Measurements from ENCODE around the gene RPS3A. TPM values are rescaled to one million over a fixed set of nuclear protein-coding genes. Genes with fewer than 3 reads are reported as not detected.

RPS3A gene
- total and polyA plus RNA-seq, 4 donors = 337 to 1,043 (median 588) TPM

DNA sequence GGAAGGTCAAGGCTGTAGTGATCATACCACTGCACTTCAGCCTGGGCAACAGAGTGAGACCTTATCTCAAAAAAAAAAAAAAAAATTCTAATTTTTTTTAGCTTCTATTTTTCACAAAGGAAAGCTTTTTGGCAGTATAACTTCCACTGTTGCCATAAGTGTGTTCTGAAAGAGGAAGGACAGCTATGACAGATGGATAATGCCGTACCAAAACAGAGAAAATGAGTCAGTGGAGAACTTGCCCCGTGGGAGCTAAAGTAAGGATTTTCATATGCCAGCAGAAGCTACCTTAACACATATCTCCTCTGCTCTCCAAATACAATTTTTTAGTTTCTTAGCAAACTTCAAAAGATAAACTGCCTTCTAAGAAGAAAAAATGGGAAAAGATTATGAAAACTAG is 43.7 kb downstream of the RPS3A start:
- Histone ChIP-seq H3K27ac (ENCODE audit: low read depth in 1 of 2, low read length in 2 of 2) (no peak overlapping the region), H3K4me3 (ENCODE audit: low read depth in 1 of 3, low read length in 3 of 3) (no peak overlapping the region), H3K9me3 (ENCODE audit: control insufficient read depth in 4 of 4, low read length in 3 of 4) (no peaks in the 10 kb centered on the region), H3K4me1 (ENCODE audit: control insufficient read depth in 4 of 4, insufficient read depth in 4 of 4, low read length in 3 of 4) (peaks cover 0 to 4% (median 0%) of the 10 kb centered on the region in 4 donors), H3K36me3 (ENCODE audit: control insufficient read depth in 4 of 4, insufficient read depth in 3 of 4, low read depth in 1 of 4, low read length in 3 of 4) (peaks cover 2 to 29% (median 22%) of the 10 kb centered on the region in 4 donors), H3K27me3 (ENCODE audit: control insufficient read depth in 4 of 4, insufficient read depth in 4 of 4, low read length in 3 of 4) (no peaks in the 10 kb centered on the region), H3K9ac (ENCODE audit: low read depth in 1 of 2, low read length in 2 of 2) (no peak overlapping the region)
- DNase-seq (ENCODE audit: low spot score) = no peak
- 87% methylated on average over 2 of the region's 2 CpGs for WGBS
- TF ChIP-seq RXRA (IDR thresholded peaks at IDR 0.05) (no peak), JUND (IDR thresholded peaks at IDR 0.05) (no peak), YY1 (IDR thresholded peaks at IDR 0.05) (no peak), EGR1 (IDR thresholded peaks at IDR 0.05; ENCODE audit: low read depth in 2 of 2) (no peak), FOXA1 (IDR thresholded peaks at IDR 0.05) (no peak), FOXA2 (IDR thresholded peaks at IDR 0.05) (no peak), RAD21 (IDR thresholded peaks at IDR 0.05) (no peak), NR2F2 (IDR thresholded peaks at IDR 0.05) (no peak), HNF4G (IDR thresholded peaks at IDR 0.05) (no peak)
- TF ChIP-seq, protein P1, sequence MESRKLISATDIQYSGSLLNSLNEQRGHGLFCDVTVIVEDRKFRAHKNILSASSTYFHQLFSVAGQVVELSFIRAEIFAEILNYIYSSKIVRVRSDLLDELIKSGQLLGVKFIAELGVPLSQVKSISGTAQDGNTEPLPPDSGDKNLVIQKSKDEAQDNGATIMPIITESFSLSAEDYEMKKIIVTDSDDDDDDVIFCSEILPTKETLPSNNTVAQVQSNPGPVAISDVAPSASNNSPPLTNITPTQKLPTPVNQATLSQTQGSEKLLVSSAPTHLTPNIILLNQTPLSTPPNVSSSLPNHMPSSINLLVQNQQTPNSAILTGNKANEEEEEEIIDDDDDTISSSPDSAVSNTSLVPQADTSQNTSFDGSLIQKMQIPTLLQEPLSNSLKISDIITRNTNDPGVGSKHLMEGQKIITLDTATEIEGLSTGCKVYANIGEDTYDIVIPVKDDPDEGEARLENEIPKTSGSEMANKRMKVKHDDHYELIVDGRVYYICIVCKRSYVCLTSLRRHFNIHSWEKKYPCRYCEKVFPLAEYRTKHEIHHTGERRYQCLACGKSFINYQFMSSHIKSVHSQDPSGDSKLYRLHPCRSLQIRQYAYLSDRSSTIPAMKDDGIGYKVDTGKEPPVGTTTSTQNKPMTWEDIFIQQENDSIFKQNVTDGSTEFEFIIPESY (IDR thresholded peaks at IDR 0.05) = no peak
- TF ChIP-seq, protein P2, sequence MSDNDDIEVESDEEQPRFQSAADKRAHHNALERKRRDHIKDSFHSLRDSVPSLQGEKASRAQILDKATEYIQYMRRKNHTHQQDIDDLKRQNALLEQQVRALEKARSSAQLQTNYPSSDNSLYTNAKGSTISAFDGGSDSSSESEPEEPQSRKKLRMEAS (IDR thresholded peaks at IDR 0.05) = no peak

DNA sequence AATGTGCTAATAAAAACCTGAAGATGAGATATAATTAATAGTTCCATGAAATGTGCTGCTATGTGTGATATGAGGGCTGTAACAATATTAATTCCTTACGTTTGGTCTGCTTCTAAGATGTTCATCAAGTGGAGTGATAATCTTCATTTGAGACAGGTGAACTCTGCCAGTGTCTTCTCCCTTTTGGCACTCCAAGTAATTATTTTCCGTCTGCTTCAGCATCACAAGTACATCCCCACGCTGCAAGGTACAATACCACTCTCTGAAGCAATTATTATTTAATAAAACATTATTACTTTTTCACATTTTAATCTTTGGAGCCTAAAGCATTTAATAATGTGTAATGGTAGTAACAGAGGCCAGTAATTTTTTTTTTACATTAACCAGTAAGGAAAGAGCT is 44.4 kb downstream of the RPS3A start:
- H3K4me1 ChIP-seq (ENCODE audit: control insufficient read depth in 4 of 4, insufficient read depth in 4 of 4, low read length in 3 of 4) = peaks cover 0 to 4% (median 0%) of the 10 kb centered on the region in 4 donors
- H3K4me3 ChIP-seq (ENCODE audit: low read depth in 1 of 3, low read length in 3 of 3) = no peak overlapping the region
- no peak overlapping the region for H3K27ac ChIP-seq (ENCODE audit: low read depth in 1 of 2, low read length in 2 of 2)
- no peak for DNase-seq (ENCODE audit: low spot score)
- H3K36me3 ChIP-seq (ENCODE audit: control insufficient read depth in 4 of 4, insufficient read depth in 3 of 4, low read depth in 1 of 4, low read length in 3 of 4) = peaks cover 2 to 30% (median 23%) of the 10 kb centered on the region in 4 donors
- TF ChIP-seq NR2F2 (IDR thresholded peaks at IDR 0.05) = no peak
- TF ChIP-seq YY1 (IDR thresholded peaks at IDR 0.05) = no peak
- TF ChIP-seq, protein P3, sequence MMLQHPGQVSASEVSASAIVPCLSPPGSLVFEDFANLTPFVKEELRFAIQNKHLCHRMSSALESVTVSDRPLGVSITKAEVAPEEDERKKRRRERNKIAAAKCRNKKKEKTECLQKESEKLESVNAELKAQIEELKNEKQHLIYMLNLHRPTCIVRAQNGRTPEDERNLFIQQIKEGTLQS (IDR thresholded peaks at IDR 0.05) = no peak
- no peak for TF ChIP-seq TAF1 (conservative IDR thresholded peaks at IDR 0.05)
- TF ChIP-seq JUND (IDR thresholded peaks at IDR 0.05) = no peak
- TF ChIP-seq, protein P1 (IDR thresholded peaks at IDR 0.05) = no peak
- no peak for TF ChIP-seq GABPA (IDR thresholded peaks at IDR 0.05 in 1 of 2, conservative IDR thresholded peaks at IDR 0.05 in 1 of 2)
- TF ChIP-seq, protein P4, sequence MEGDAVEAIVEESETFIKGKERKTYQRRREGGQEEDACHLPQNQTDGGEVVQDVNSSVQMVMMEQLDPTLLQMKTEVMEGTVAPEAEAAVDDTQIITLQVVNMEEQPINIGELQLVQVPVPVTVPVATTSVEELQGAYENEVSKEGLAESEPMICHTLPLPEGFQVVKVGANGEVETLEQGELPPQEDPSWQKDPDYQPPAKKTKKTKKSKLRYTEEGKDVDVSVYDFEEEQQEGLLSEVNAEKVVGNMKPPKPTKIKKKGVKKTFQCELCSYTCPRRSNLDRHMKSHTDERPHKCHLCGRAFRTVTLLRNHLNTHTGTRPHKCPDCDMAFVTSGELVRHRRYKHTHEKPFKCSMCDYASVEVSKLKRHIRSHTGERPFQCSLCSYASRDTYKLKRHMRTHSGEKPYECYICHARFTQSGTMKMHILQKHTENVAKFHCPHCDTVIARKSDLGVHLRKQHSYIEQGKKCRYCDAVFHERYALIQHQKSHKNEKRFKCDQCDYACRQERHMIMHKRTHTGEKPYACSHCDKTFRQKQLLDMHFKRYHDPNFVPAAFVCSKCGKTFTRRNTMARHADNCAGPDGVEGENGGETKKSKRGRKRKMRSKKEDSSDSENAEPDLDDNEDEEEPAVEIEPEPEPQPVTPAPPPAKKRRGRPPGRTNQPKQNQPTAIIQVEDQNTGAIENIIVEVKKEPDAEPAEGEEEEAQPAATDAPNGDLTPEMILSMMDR (IDR thresholded peaks at IDR 0.05; ENCODE audit: low read depth, low read length, missing input control) = no peak
- no peak for TF ChIP-seq EGR1 (IDR thresholded peaks at IDR 0.05; ENCODE audit: low read depth in 2 of 2)
- TF ChIP-seq SP1 (IDR thresholded peaks at IDR 0.05) = no peak
- H3K9ac ChIP-seq (ENCODE audit: low read depth in 1 of 2, low read length in 2 of 2) = no peak overlapping the region
- H3K9me3 ChIP-seq (ENCODE audit: control insufficient read depth in 4 of 4, low read length in 3 of 4) = no peaks in the 10 kb centered on the region
- H3K27me3 ChIP-seq (ENCODE audit: control insufficient read depth in 4 of 4, insufficient read depth in 4 of 4, low read length in 3 of 4) = no peaks in the 10 kb centered on the region
- WGBS = 99% methylated on average over 3 of the region's 3 CpGs
